T47D (cell line): Measurements from ENCODE around the gene RAD54L.
"Not testable (repeated sequence)": the region's sequence is repeated elsewhere in the genome, so short reads cannot be mapped to it uniquely, and the experiment has no call there.

Source experiments
- DNase-seq, 2 experiments: peaks; one replicate each; pipeline versions ENCODE4 v3.0.0 to v3.0.0-alpha.2; 2011 to 2012; ENCODE audit warnings: low read depth in 1 of 2, low spot score in 1 of 2
- JUND ChIP-seq: IDR thresholded peaks from 2 replicates; pipeline ENCODE4 v1.6.1; 2012; ENCODE audit warnings: low read depth
- in situ Hi-C: cut with HindIII; loops from 2 replicates; pipeline ENCODE4 v1.10.0; 2016; ENCODE audit warnings: low sequenced_read_pairs, low pct_unique_long_range_greater_than_20kb

RAD54L gene

GRCh38 chr1:46302641-46303037 is 55.1 kb downstream of the RAD54L start:
- no peak for TF ChIP-seq JUND

GRCh38 chr1:46303038-46303871 is 55.7 kb downstream of the RAD54L start, which contains the start of the genes LRRC41 and UQCRH:
TSS of gene LRRC41 (minus strand) at chr1:46303616. CDS start at chr1:46303322, 294 bp downstream.
TSS of gene UQCRH (plus strand) at chr1:46303698. CDS start at chr1:46303767, 69 bp downstream.
- DNase-seq: peak; percentile 80 to 96
- TF ChIP-seq JUND: no peak
- in situ Hi-C loops: no loop called here

More at GRCh38 chr1:46302641-46303037, 55.1 kb downstream of the RAD54L start:
- in situ Hi-C loops: no loop called here
- DNase-seq: no peak

- in situ Hi-C loops: no loop called here
- peak in 1 of 2 experiments; percentile 13 for DNase-seq
- TF ChIP-seq JUND: no peak
These were observed 56.3 kb downstream of the RAD54L start for GRCh38 chr1:46303872-46304326.

- no peak for TF ChIP-seq JUND
- DNase-seq: no peak
- in situ Hi-C loops: no loop called here
These were observed 58.6 kb downstream of the RAD54L start for GRCh38 chr1:46306159-46306530.

GRCh38 chr1:46309401-46310159 is 62.0 kb downstream of the RAD54L start:
- no peak for TF ChIP-seq JUND
- DNase-seq: no peak
- in situ Hi-C loops: no loop called here

GRCh38 chr1:46310321-46310720 is 62.8 kb downstream of the RAD54L start:
- no peak for DNase-seq
- no peak for TF ChIP-seq JUND
- in situ Hi-C loops: no loop called here

- in situ Hi-C loops: no loop called here
- DNase-seq: no peak
- no peak for TF ChIP-seq JUND
These were observed 68.3 kb downstream of the RAD54L start for GRCh38 chr1:46315669-46316403.

GRCh38 chr1:46317323-46317722 is 69.8 kb downstream of the RAD54L start:
- in situ Hi-C loops: no loop called here
- TF ChIP-seq JUND: no peak
- no peak for DNase-seq

- DNase-seq, in situ Hi-C loops: not testable (repeated sequence)
These were observed 71.7 kb downstream of the RAD54L start for GRCh38 chr1:46319301-46319700.

GRCh38 chr1:46319960-46320914 is 72.7 kb downstream of the RAD54L start:
- in situ Hi-C loops, DNase-seq: not testable (repeated sequence)

GRCh38 chr1:46322191-46322590 is 74.6 kb downstream of the RAD54L start:
- in situ Hi-C loops, DNase-seq: not testable (repeated sequence)

GRCh38 chr1:46325285-46326076 is 77.9 kb downstream of the RAD54L start:
- in situ Hi-C loops, DNase-seq: not testable (repeated sequence)
